ENCODE results near the gene UBE4A. TPM values are rescaled to one million over a fixed set of nuclear protein-coding genes. Genes with fewer than 3 reads are reported as not detected.

The UBE4A gene
- total RNA-seq, 1 donor from 2014 or later, result 32.0 TPM

DNA sequence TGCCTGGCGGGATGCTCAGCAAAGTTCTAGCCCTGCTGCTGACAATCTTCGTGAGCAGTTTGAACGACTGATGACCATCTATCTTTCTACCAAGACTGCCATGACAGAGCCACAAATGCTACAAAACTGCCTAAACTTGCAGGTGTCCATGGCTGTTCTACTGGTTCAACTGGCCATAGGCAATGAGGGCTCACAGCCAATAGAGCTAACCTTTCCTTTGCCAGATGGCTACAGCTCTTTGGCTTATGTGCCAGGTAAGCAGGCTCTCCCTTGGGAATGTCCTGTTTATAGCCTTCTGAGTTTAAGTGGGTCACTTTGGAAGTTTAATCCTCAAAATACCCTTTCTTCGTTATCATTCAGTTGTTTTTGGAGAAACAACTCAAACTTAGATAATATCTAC is 20.1 kb downstream of the UBE4A start:
- H3K4me1 Mint-ChIP-seq (ENCODE audit: unreplicated experiment), result no peaks in the 10 kb centered on the region
- no peak for TF ChIP-seq CTCF (IDR thresholded peaks at IDR 0.05; ENCODE audit: unreplicated experiment)
- peaks cover 23% of the 10 kb centered on the region for H3K36me3 Mint-ChIP-seq (ENCODE audit: low read depth, unreplicated experiment)
- H3K27me3 Mint-ChIP-seq (ENCODE audit: unreplicated experiment), result peaks cover 1% of the 10 kb centered on the region
- H3K27ac Mint-ChIP-seq (ENCODE audit: unreplicated experiment), result no peak overlapping the region
- no peak overlapping the region for H3K4me3 Mint-ChIP-seq (ENCODE audit: unreplicated experiment)
- DNase-seq (ENCODE audit: low spot score), result no peak
- H3K9me3 Mint-ChIP-seq (ENCODE audit: unreplicated experiment), result no peaks in the 10 kb centered on the region

DNA sequence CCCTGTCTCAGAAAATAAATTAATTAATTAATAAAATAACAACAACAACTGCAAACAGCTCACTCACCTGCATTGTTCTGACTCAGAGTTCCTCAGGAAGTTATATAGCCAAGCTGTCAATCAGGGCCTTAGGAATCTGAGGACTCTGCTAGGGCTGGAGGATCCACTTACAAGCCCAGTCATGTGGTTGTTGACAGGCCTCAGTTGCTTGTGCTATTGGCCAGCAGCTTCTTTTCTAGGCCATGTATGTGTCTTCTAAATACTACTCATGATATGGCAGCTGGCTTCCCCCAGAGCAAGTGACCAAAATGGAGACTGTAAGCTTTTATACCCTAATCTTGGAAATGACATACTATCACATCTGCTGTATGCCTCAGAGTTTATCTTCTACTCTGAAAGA is 21.2 kb downstream of the UBE4A start:
- no peak for DNase-seq (ENCODE audit: low spot score)
- H3K4me1 Mint-ChIP-seq (ENCODE audit: unreplicated experiment), result no peaks in the 10 kb centered on the region
- H3K4me3 Mint-ChIP-seq (ENCODE audit: unreplicated experiment), result no peak overlapping the region
- no peaks in the 10 kb centered on the region for H3K9me3 Mint-ChIP-seq (ENCODE audit: unreplicated experiment)
- no peak for TF ChIP-seq CTCF (IDR thresholded peaks at IDR 0.05; ENCODE audit: unreplicated experiment)
- H3K27ac Mint-ChIP-seq (ENCODE audit: unreplicated experiment), result no peak overlapping the region
- peaks cover 1% of the 10 kb centered on the region for H3K27me3 Mint-ChIP-seq (ENCODE audit: unreplicated experiment)
- peaks cover 27% of the 10 kb centered on the region for H3K36me3 Mint-ChIP-seq (ENCODE audit: low read depth, unreplicated experiment)

GRCh38 chr11:118382954-118383353 is 23.6 kb downstream of the UBE4A start:
- no peaks in the 10 kb centered on the region for H3K4me1 Mint-ChIP-seq (ENCODE audit: unreplicated experiment)
- peaks cover 1% of the 10 kb centered on the region for H3K27me3 Mint-ChIP-seq (ENCODE audit: unreplicated experiment)
- H3K36me3 Mint-ChIP-seq (ENCODE audit: low read depth, unreplicated experiment), result peaks cover 30% of the 10 kb centered on the region
- no peak for TF ChIP-seq CTCF (IDR thresholded peaks at IDR 0.05; ENCODE audit: unreplicated experiment)
- no peak overlapping the region for H3K4me3 Mint-ChIP-seq (ENCODE audit: unreplicated experiment)
- H3K9me3 Mint-ChIP-seq (ENCODE audit: unreplicated experiment), result no peaks in the 10 kb centered on the region
- no peak for DNase-seq (ENCODE audit: low spot score)
- H3K27ac Mint-ChIP-seq (ENCODE audit: unreplicated experiment), result no peak overlapping the region

GRCh38 chr11:118383657-118384056 is 24.3 kb downstream of the UBE4A start:
- Mint-ChIP-seq H3K27me3 (ENCODE audit: unreplicated experiment) (peaks cover 1% of the 10 kb centered on the region), H3K9me3 (ENCODE audit: unreplicated experiment) (no peaks in the 10 kb centered on the region), H3K36me3 (ENCODE audit: low read depth, unreplicated experiment) (peaks cover 30% of the 10 kb centered on the region), H3K4me3 (ENCODE audit: unreplicated experiment) (peak overlapping the region; percentile 31), H3K4me1 (ENCODE audit: unreplicated experiment) (no peaks in the 10 kb centered on the region), H3K27ac (ENCODE audit: unreplicated experiment) (no peak overlapping the region)
- TF ChIP-seq CTCF (IDR thresholded peaks at IDR 0.05; ENCODE audit: unreplicated experiment), result no peak
- no peak for DNase-seq (ENCODE audit: low spot score)

- TF ChIP-seq CTCF (IDR thresholded peaks at IDR 0.05; ENCODE audit: unreplicated experiment), result no peak
- Mint-ChIP-seq H3K4me1 (ENCODE audit: unreplicated experiment) (peaks cover 16% of the 10 kb centered on the region), H3K9me3 (ENCODE audit: unreplicated experiment) (no peaks in the 10 kb centered on the region), H3K36me3 (ENCODE audit: low read depth, unreplicated experiment) (peaks cover 15% of the 10 kb centered on the region), H3K4me3 (ENCODE audit: unreplicated experiment) (no peak overlapping the region), H3K27me3 (ENCODE audit: unreplicated experiment) (no peaks in the 10 kb centered on the region), H3K27ac (ENCODE audit: unreplicated experiment) (no peak overlapping the region)
- no peak for DNase-seq (ENCODE audit: low spot score)
These were observed 36.7 kb downstream of the UBE4A start for GRCh38 chr11:118396097-118396501.

Measured in endothelial cell (in vitro differentiated cells).